Amniotic epithelial cell (primary cell): ENCODE results near the gene DUOX2.
"Not testable (repeated sequence)": the region's sequence is repeated elsewhere in the genome, so short reads cannot be mapped to it uniquely, and the experiment has no call there.

Source experiments
- DNase-seq: peaks from one replicate; pipeline ENCODE4 v3.0.0-alpha.2; 2010; ENCODE audit warnings: low read depth

The DUOX2 gene

GRCh38 chr15:45118996-45119395 lies 5.0 kb upstream of the DUOX2 start:
- no peak for DNase-seq

GRCh38 chr15:45118131-45118588 lies 4.2 kb upstream of the DUOX2 start:
- DNase-seq: peak; percentile 82

GRCh38 chr15:45117308-45118130 lies 3.5 kb upstream of the DUOX2 start:
- DNase-seq: no peak

GRCh38 chr15:45116482-45117307 lies 2.7 kb upstream of the DUOX2 start:
- no peak for DNase-seq

- no peak for DNase-seq
Measured at GRCh38 chr15:45116006-45116481, 2.1 kb upstream of the DUOX2 start.

- no peak for DNase-seq
Measured at GRCh38 chr15:45115312-45115820, 1.4 kb upstream of the DUOX2 start.

- DNase-seq: no peak
Measured at GRCh38 chr15:45114751-45115085, 746 bp upstream of the DUOX2 start.

- no peak for DNase-seq
Measured at GRCh38 chr15:45113380-45113990, 487 bp downstream of the DUOX2 start.

GRCh38 chr15:45112591-45113379 lies 1.2 kb downstream of the DUOX2 start:
- no peak for DNase-seq

GRCh38 chr15:45112143-45112590 lies 1.8 kb downstream of the DUOX2 start:
- no peak for DNase-seq

- DNase-seq: no peak
Measured at GRCh38 chr15:45111390-45112142, 2.4 kb downstream of the DUOX2 start.

GRCh38 chr15:45110256-45110820 lies 3.6 kb downstream of the DUOX2 start:
- DNase-seq: no peak

- no peak for DNase-seq
Measured at GRCh38 chr15:45107941-45108630, 5.9 kb downstream of the DUOX2 start.

GRCh38 chr15:45106002-45106790 lies 7.8 kb downstream of the DUOX2 start:
- no peak for DNase-seq

- DNase-seq: no peak
Measured at GRCh38 chr15:45105586-45105985, 8.4 kb downstream of the DUOX2 start.

- DNase-seq: not testable (repeated sequence)
Measured at GRCh38 chr15:45104170-45104569, 9.8 kb downstream of the DUOX2 start.

- DNase-seq: no peak
Measured at GRCh38 chr15:45102226-45102625, 11.7 kb downstream of the DUOX2 start.

- DNase-seq: no peak
Measured at GRCh38 chr15:45101749-45102148, 12.2 kb downstream of the DUOX2 start.
